CD8-positive, alpha-beta memory T cell (primary cell): ENCODE measurements around the gene TSPAN11. TPM values are rescaled to one million over a fixed set of nuclear protein-coding genes. Genes with fewer than 3 reads are reported as not detected.

Experiments
- CTCF ChIA-PET: fragments of 350-600 bp; sonication (Branson Sonifier 250); formaldehyde crosslinking; loops from one replicate; lab custom pipeline; 2021; ENCODE audit warnings: antibody characterized with exemption; lab: Charles Lee
- POLR2A ChIA-PET: fragments of 350-600 bp; sonication (Branson Sonifier 250); formaldehyde crosslinking; loops from one replicate; lab custom pipeline; 2021; ENCODE audit warnings: antibody characterized with exemption; lab: Charles Lee
- DNase-seq, 5 donors: peaks; one replicate each; pipeline versions ENCODE4 v3.0.0 to v3.0.0-alpha.2; 2020 to 2022; ENCODE audit warnings: mixed read lengths in 1 of 5
- H3K27ac ChIP-seq: one replicate; pipeline ENCODE4 v1.7.0; 2013; ENCODE audit warnings: low read depth, mild to moderate bottlenecking, low read length, moderate library complexity
- H3K27me3 ChIP-seq: 2 replicates; pipeline ENCODE4 v1.7.0; 2013; ENCODE audit warnings: low read length, mild to moderate bottlenecking; ENCODE audit not compliant: insufficient read depth, poor library complexity, severe bottlenecking
- H3K36me3 ChIP-seq: 2 replicates; pipeline ENCODE4 v1.7.0; 2013; ENCODE audit warnings: mild to moderate bottlenecking, low read length, moderate library complexity; ENCODE audit not compliant: insufficient read depth
- H3K4me1 ChIP-seq: 2 replicates; pipeline ENCODE4 v1.7.0; 2013; ENCODE audit warnings: mild to moderate bottlenecking, low read length, moderate library complexity; ENCODE audit not compliant: insufficient read depth
- H3K4me3 ChIP-seq: 2 replicates; pipeline ENCODE4 v1.7.0; 2013; ENCODE audit warnings: mild to moderate bottlenecking, low read length
- H3K9me3 ChIP-seq: 2 replicates; pipeline ENCODE4 v1.7.0; 2013; ENCODE audit warnings: mild to moderate bottlenecking, low read length
- H3K27ac Mint-ChIP-seq, 8 donors: one replicate each; pipeline ENCODE4 v1.8.0; 2020 to 2021; ENCODE audit warnings: mixed read lengths in 8 of 8, mild to moderate bottlenecking in 6 of 8, inconsistent platforms in 3 of 8, moderate library complexity in 3 of 8
- H3K27me3 Mint-ChIP-seq, 2 donors: one replicate each; pipeline ENCODE4 v1.8.0; 2020 to 2021; ENCODE audit warnings: mixed read lengths in 2 of 2, mild to moderate bottlenecking in 1 of 2, moderate library complexity in 1 of 2
- H3K36me3 Mint-ChIP-seq, 3 donors: one replicate each; pipeline ENCODE4 v1.8.0; 2020 to 2021; ENCODE audit warnings: mixed read lengths in 3 of 3, inconsistent platforms in 1 of 3, mild to moderate bottlenecking in 1 of 3
- H3K4me1 Mint-ChIP-seq, 3 donors: one replicate each; pipeline ENCODE4 v1.8.0; 2020 to 2021; ENCODE audit warnings: mixed read lengths in 3 of 3, inconsistent platforms in 1 of 3, mild to moderate bottlenecking in 1 of 3
- H3K4me3 Mint-ChIP-seq, 7 donors: one replicate each; pipeline ENCODE4 v1.8.0; 2020 to 2021; ENCODE audit warnings: mixed read lengths in 7 of 7, mild to moderate bottlenecking in 6 of 7, moderate library complexity in 4 of 7, inconsistent platforms in 2 of 7
- H3K9me3 Mint-ChIP-seq, 5 donors: one replicate each; pipeline ENCODE4 v1.8.0; 2020 to 2022; ENCODE audit warnings: mixed read lengths in 5 of 5, mild to moderate bottlenecking in 3 of 5, moderate library complexity in 2 of 5, inconsistent platforms in 1 of 5
- polyA plus RNA-seq: library from polyadenylated mRNA; unstranded; fragments of 300-500 nt; fragmentation: Illumina TruSeq; gene quantifications from one replicate; pipeline ENCODE4 v1.2.3, GENCODE V29; 2021
- total RNA-seq, 2 experiments: library from RNA; stranded (reverse); gene quantifications; one replicate each; pipeline ENCODE4 v1.2.3, GENCODE V29; 2021

TSPAN11 gene
- total and polyA plus RNA-seq, 3 experiments from 2014 or later: not detected

- CTCF ChIA-PET: no interaction called here
- no peaks in the 10 kb centered on the region for H3K36me3 Mint-ChIP-seq
- H3K4me3 ChIP-seq: no peak overlapping the region
- no peaks in the 10 kb centered on the region for H3K9me3 ChIP-seq
- no peak overlapping the region for H3K27ac Mint-ChIP-seq
- H3K9me3 Mint-ChIP-seq: peaks cover 0 to 1% (median 0%) of the 10 kb centered on the region in 5 donors
- no peak overlapping the region for H3K27ac ChIP-seq
- H3K27me3 ChIP-seq: no peaks in the 10 kb centered on the region
- H3K36me3 ChIP-seq: no peaks in the 10 kb centered on the region
- H3K27me3 Mint-ChIP-seq: peaks cover 10 to 15% of the 10 kb centered on the region in 2 donors
- POLR2A ChIA-PET: no interaction called here
- no peaks in the 10 kb centered on the region for H3K4me1 Mint-ChIP-seq
- no peak overlapping the region for H3K4me3 Mint-ChIP-seq
- no peak for DNase-seq
- H3K4me1 ChIP-seq: no peaks in the 10 kb centered on the region
These were observed 78.1 kb downstream of the TSPAN11 start for GRCh38 chr12:31004666-31005065.

- no peak for DNase-seq
- POLR2A ChIA-PET: no interaction called here
- Mint-ChIP-seq H3K27ac (peak overlapping the region in 1 of 8 donors; percentile 89), H3K36me3 (no peaks in the 10 kb centered on the region), H3K4me3 (no peak overlapping the region), H3K27me3 (peaks cover 10 to 11% of the 10 kb centered on the region in 2 donors), H3K4me1 (no peaks in the 10 kb centered on the region), H3K9me3 (peaks cover 0 to 1% (median 0%) of the 10 kb centered on the region in 5 donors)
- CTCF ChIA-PET: no interaction called here
- no peak overlapping the region for H3K27ac ChIP-seq
- no peak overlapping the region for H3K4me3 ChIP-seq
- H3K4me1 ChIP-seq: no peaks in the 10 kb centered on the region
- H3K27me3 ChIP-seq: no peaks in the 10 kb centered on the region
- H3K36me3 ChIP-seq: no peaks in the 10 kb centered on the region
- H3K9me3 ChIP-seq: no peaks in the 10 kb centered on the region
These were observed 78.9 kb downstream of the TSPAN11 start for GRCh38 chr12:31005256-31005943.

- ChIA-PET CTCF (no interaction called here), POLR2A (no interaction called here)
- Histone ChIP-seq H3K27me3 (no peaks in the 10 kb centered on the region), H3K4me3 (no peak overlapping the region), H3K36me3 (no peaks in the 10 kb centered on the region), H3K9me3 (no peaks in the 10 kb centered on the region), H3K4me1 (no peaks in the 10 kb centered on the region), H3K27ac (no peak overlapping the region)
- peaks cover 11% of the 10 kb centered on the region in 2 donors for H3K27me3 Mint-ChIP-seq
- H3K27ac Mint-ChIP-seq: peak overlapping the region in 1 of 8 donors; percentile 89
- no peaks in the 10 kb centered on the region for H3K4me1 Mint-ChIP-seq
- no peaks in the 10 kb centered on the region for H3K36me3 Mint-ChIP-seq
- H3K9me3 Mint-ChIP-seq: peaks cover 0 to 1% (median 0%) of the 10 kb centered on the region in 5 donors
- H3K4me3 Mint-ChIP-seq: no peak overlapping the region
- no peak for DNase-seq
These were observed 79.4 kb downstream of the TSPAN11 start for GRCh38 chr12:31005944-31006361.

- no peak overlapping the region for H3K27ac ChIP-seq
- H3K36me3 ChIP-seq: no peaks in the 10 kb centered on the region
- no peaks in the 10 kb centered on the region for H3K4me1 Mint-ChIP-seq
- no peak overlapping the region for H3K27ac Mint-ChIP-seq
- H3K9me3 ChIP-seq: no peaks in the 10 kb centered on the region
- CTCF ChIA-PET: no interaction called here
- no peaks in the 10 kb centered on the region for H3K4me1 ChIP-seq
- no peak overlapping the region for H3K4me3 ChIP-seq
- H3K9me3 Mint-ChIP-seq: peaks cover 0 to 1% (median 0%) of the 10 kb centered on the region in 5 donors
- no peaks in the 10 kb centered on the region for H3K27me3 ChIP-seq
- peaks cover 11 to 15% of the 10 kb centered on the region in 2 donors for H3K27me3 Mint-ChIP-seq
- no peak for DNase-seq
- POLR2A ChIA-PET: no interaction called here
- H3K36me3 Mint-ChIP-seq: no peaks in the 10 kb centered on the region
- H3K4me3 Mint-ChIP-seq: no peak overlapping the region
These were observed 80.0 kb downstream of the TSPAN11 start for GRCh38 chr12:31006416-31007152.

GRCh38 chr12:31007153-31007495 lies 80.6 kb downstream of the TSPAN11 start:
- H3K27me3 ChIP-seq: no peaks in the 10 kb centered on the region
- H3K4me1 ChIP-seq: no peaks in the 10 kb centered on the region
- no peak overlapping the region for H3K4me3 ChIP-seq
- Mint-ChIP-seq H3K4me3 (no peak overlapping the region), H3K4me1 (no peaks in the 10 kb centered on the region), H3K9me3 (peaks cover 0 to 1% (median 0%) of the 10 kb centered on the region in 5 donors), H3K27ac (peak overlapping the region in 1 of 8 donors; percentile 78), H3K36me3 (no peaks in the 10 kb centered on the region), H3K27me3 (peaks cover 12 to 15% of the 10 kb centered on the region in 2 donors)
- no peaks in the 10 kb centered on the region for H3K9me3 ChIP-seq
- no peak for DNase-seq
- CTCF ChIA-PET: no interaction called here
- H3K36me3 ChIP-seq: no peaks in the 10 kb centered on the region
- POLR2A ChIA-PET: no interaction called here
- no peak overlapping the region for H3K27ac ChIP-seq

- no peak overlapping the region for H3K27ac ChIP-seq
- H3K9me3 Mint-ChIP-seq: peaks cover 0 to 1% (median 0%) of the 10 kb centered on the region in 5 donors
- peaks cover 15 to 17% of the 10 kb centered on the region in 2 donors for H3K27me3 Mint-ChIP-seq
- no peaks in the 10 kb centered on the region for H3K36me3 ChIP-seq
- H3K9me3 ChIP-seq: no peaks in the 10 kb centered on the region
- no peak for DNase-seq
- H3K27me3 ChIP-seq: no peaks in the 10 kb centered on the region
- ChIA-PET CTCF (no interaction called here), POLR2A (no interaction called here)
- no peaks in the 10 kb centered on the region for H3K4me1 Mint-ChIP-seq
- H3K4me1 ChIP-seq: no peaks in the 10 kb centered on the region
- no peak overlapping the region for H3K27ac Mint-ChIP-seq
- H3K36me3 Mint-ChIP-seq: no peaks in the 10 kb centered on the region
- H3K4me3 Mint-ChIP-seq: no peak overlapping the region
- no peak overlapping the region for H3K4me3 ChIP-seq
These were observed 81.2 kb downstream of the TSPAN11 start for GRCh38 chr12:31007636-31008175.

GRCh38 chr12:31008241-31008761 lies 81.8 kb downstream of the TSPAN11 start:
- no peak for DNase-seq
- Mint-ChIP-seq H3K4me1 (no peaks in the 10 kb centered on the region), H3K4me3 (no peak overlapping the region), H3K9me3 (peaks cover 0 to 1% (median 0%) of the 10 kb centered on the region in 5 donors), H3K27me3 (peaks cover 15 to 21% of the 10 kb centered on the region in 2 donors), H3K27ac (no peak overlapping the region), H3K36me3 (no peaks in the 10 kb centered on the region)
- no peak overlapping the region for H3K4me3 ChIP-seq
- H3K27me3 ChIP-seq: no peaks in the 10 kb centered on the region
- POLR2A ChIA-PET: no interaction called here
- no peaks in the 10 kb centered on the region for H3K36me3 ChIP-seq
- no peaks in the 10 kb centered on the region for H3K9me3 ChIP-seq
- CTCF ChIA-PET: no interaction called here
- no peaks in the 10 kb centered on the region for H3K4me1 ChIP-seq
- H3K27ac ChIP-seq: no peak overlapping the region
